Heart left ventricle (tissue), 13 donors: ENCODE measurements around the gene TPD52L1.

Source experiments
- CTCF ChIP-seq, 12 donors: fragments of 200-600 bp; sonication (generic) in 4 of 12; IDR thresholded peaks; one replicate each; pipeline versions ENCODE4 v1.5.0 to v1.8.0; 2018 to 2022; ENCODE audit warnings: antibody characterized with exemption in 12 of 12, mild to moderate bottlenecking in 5 of 12
- POLR2A ChIP-seq, 2 donors: fragments of 450-650 bp; IDR thresholded peaks; one replicate each; pipeline ENCODE4 v1.6.1; 2017; ENCODE audit warnings: antibody characterized with exemption in 2 of 2, mild to moderate bottlenecking in 2 of 2, moderate library complexity in 2 of 2
- donor health status: ischemic (EF 13 %, LVEDD 7.1; RV severe dilation, severe dysfunction).
- donor health status: DM: no; HTN: yes; CAD: no.
- donor health status: DM: no; HTN: no; CAD: no.
- donor health status: ischemic (EF 25% LVEDD 6.9; RV normal size, moderate dysfunction).
- donor health status: ischemic (EF 25% LVEDD 5.7; RV mildly dilated, moderate dysfunction).
- donor health status: ischemic (EF 35%, LVEDD 5.7; RV mildly dilated, moderate dysfunction).
- donor health status: nonischemic (EF 11% LVEDD 7.7; RV severe dilation, severe dysfunction).
- donor health status: DM: yes; HTN: yes; CAD: no.
- donor health status: PGD.
- donor health status: ischemic (EF 29% LVEDD 5.4; RV normal size, mild dysfunction).
- donor health status: nonischemic (EF 23%, LVEDD 6.1; RV moderate dilation, normal function).

- TF ChIP-seq CTCF (IDR thresholded peaks at IDR 0.05) (no peak), POLR2A (IDR thresholded peaks at IDR 0.05) (no peak)
Observed at GRCh38 chr6:125123051-125123450, 30.5 kb upstream of the TPD52L1 start.
